ENCODE results near the gene CST6.
A peak's percentile ranks its signal among the peaks of the same experiment; 100 is the strongest.

CST6 gene

DNA sequence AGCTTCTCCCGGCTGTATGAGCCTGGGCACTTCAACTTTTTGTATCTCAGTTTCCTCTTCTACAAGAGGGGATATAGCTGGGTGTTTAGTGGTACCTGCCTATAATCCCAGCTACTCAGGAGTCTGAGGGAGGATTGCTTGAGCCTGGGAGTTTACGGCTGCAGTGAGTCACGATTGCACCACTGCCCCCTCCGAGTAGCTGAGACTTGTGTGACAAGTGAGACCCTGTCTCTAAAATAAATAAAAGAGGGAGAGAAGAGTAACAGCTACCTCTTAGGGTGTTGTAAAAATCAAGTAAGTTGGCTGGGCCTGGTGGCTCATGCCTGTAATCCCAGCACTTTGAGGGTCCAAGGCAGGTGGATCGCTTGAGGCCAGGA lies 24.5 kb downstream of the CST6 start:
- in situ Hi-C loops (cut with MboI; ENCODE audit: low pct_unique_long_range_greater_than_20kb, low sequenced_read_pairs, unreplicated experiment), result no loop called here
- TF ChIP-seq, protein P1, sequence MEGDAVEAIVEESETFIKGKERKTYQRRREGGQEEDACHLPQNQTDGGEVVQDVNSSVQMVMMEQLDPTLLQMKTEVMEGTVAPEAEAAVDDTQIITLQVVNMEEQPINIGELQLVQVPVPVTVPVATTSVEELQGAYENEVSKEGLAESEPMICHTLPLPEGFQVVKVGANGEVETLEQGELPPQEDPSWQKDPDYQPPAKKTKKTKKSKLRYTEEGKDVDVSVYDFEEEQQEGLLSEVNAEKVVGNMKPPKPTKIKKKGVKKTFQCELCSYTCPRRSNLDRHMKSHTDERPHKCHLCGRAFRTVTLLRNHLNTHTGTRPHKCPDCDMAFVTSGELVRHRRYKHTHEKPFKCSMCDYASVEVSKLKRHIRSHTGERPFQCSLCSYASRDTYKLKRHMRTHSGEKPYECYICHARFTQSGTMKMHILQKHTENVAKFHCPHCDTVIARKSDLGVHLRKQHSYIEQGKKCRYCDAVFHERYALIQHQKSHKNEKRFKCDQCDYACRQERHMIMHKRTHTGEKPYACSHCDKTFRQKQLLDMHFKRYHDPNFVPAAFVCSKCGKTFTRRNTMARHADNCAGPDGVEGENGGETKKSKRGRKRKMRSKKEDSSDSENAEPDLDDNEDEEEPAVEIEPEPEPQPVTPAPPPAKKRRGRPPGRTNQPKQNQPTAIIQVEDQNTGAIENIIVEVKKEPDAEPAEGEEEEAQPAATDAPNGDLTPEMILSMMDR (IDR thresholded peaks at IDR 0.05; ENCODE audit: extremely low read depth, insufficient read depth, missing control alignments), result no peak

DNA sequence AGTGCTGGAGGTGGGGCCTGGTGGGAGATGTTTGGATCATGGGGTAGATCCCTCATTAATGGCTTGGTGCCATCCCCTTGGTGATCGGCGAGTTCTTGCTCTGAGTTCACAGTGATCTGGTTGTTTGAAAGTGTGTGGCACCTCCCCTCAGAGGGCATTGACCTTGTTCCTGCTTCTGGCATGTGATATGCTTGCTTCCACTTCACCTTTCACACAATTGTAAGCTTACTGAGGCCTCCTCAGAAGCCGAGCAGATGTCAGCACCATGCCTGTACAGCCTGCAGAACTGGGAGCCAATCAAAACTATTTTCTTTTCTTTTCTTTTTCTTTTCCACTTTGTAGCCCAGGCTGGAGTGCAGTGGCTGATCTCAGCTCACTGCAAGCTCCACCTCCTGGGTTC lies 25.5 kb downstream of the CST6 start:
- no peak for DNase-seq (ENCODE audit: low spot score)
- in situ Hi-C loops (cut with MboI; ENCODE audit: low pct_unique_long_range_greater_than_20kb, low sequenced_read_pairs, unreplicated experiment), result no loop called here
- TF ChIP-seq, protein P1 (IDR thresholded peaks at IDR 0.05; ENCODE audit: extremely low read depth, insufficient read depth, missing control alignments), result no peak

More for the DNA sequence above, 24.5 kb downstream of the CST6 start:
- no peak for DNase-seq (ENCODE audit: low spot score)

DNA sequence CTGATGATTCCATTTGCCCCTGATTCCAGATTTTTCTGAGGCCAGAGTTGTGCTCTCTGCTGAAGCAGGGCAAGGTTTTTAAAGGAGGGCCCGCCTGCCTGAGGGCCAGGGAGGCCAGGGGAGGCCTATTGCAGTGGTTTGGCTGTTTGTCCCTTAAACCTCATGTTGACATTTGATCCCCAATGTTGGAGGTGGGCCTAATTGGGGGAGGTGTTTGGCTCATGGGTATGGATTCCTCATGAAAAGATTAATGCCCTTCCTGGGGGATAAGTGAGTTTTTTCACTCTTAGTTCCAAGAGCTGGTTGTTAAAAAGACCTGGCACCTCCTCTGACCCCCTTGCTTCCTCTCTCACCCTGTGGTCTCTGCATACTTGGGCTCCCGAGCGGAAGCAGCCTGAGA lies 28.0 kb downstream of the CST6 start:
- in situ Hi-C loops (cut with MboI; ENCODE audit: low pct_unique_long_range_greater_than_20kb, low sequenced_read_pairs, unreplicated experiment), result no loop called here
- no peak for DNase-seq (ENCODE audit: low spot score)
- TF ChIP-seq, protein P1 (IDR thresholded peaks at IDR 0.05; ENCODE audit: extremely low read depth, insufficient read depth, missing control alignments), result no peak

DNA sequence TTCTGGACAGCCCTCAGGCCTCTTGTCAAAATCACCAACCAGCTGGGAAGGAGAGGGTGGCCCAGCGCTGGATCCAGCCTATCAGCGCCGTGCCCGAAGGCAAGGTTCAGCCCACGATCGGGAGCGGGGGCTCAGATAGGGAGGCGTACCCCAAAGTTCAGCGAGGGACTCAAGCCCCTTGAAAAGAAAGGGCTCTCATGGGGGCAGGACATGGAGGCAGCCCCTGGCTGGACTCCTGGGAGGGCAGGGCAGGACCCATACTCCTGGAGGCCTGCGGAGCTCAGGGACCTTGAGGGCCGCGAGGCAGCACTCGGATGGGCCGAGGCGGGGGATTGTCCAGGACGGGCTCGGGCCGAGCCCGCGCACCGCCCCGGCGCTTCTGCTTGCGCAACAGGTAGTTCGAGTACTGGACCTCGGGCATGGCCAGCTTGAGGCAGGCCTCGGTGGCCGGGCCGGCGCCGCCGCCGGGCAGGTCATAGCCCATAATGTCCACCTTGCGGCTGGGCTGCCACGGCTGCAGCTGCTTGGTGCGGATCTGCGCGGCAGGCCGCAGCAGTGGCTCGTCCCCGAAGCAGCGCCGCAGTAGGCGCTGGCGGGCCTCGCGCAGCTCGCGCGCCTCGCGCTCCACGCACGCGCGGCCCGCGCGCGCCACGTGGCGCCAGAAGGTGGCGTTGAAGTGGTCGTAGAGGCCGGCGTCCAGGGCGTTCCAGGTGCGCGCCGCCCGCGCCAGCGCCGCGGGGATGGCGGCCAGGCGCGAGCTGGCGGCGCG lies 30.6 kb downstream of the CST6 start:
- in situ Hi-C loops (cut with MboI; ENCODE audit: low pct_unique_long_range_greater_than_20kb, low sequenced_read_pairs, unreplicated experiment), result no loop called here
- DNase-seq (ENCODE audit: low spot score), result peak; percentile 4
- TF ChIP-seq, protein P1 (IDR thresholded peaks at IDR 0.05; ENCODE audit: extremely low read depth, insufficient read depth, missing control alignments), result no peak

DNA sequence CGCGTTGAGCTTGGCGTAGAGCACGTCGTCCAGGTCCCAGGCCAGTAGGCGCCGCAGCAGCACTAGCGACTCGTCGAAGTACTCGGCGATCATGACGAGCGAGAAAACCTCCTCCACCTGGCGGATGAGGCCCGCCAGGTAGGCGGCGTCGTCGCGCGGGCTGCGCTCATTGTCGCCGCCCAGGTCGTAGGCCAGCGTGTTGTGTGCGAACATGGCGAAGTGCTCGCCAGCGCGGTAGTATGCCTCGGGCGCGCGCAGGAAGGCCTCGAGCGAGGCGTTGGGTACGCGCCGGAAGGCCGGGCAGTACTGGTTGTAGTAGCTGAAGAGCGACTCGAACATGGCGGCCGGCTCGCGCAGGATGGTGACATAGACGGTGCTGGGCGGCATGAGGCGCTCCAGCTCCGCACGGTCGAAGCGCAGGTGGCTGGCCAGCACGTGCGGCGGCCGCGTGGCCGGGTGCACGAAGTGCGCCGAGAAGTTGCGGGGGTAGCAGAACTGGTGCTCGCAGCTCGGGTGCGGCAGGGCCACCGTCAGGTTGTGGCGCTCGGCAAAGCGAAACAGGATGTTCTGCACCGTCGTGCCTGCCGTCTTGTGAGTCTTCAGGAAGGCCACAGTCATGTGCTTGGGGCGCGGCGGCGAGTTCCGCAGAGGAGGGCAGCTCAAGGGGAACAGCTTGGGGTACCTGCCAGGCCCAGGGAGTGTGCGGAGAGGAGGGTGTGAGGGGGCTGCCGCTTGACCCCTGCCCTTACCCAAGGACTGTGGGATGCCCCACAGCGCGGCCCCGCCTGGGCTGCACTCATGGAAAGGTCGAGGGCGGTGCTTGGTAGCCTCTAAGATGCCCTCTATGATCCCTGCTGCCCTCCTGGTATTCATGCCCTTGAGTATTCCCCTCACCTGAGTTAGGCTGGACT lies 31.4 kb downstream of the CST6 start:
- DNase-seq (ENCODE audit: low spot score), result peak; percentile 23
- TF ChIP-seq, protein P1 (IDR thresholded peaks at IDR 0.05; ENCODE audit: extremely low read depth, insufficient read depth, missing control alignments), result no peak

DNA sequence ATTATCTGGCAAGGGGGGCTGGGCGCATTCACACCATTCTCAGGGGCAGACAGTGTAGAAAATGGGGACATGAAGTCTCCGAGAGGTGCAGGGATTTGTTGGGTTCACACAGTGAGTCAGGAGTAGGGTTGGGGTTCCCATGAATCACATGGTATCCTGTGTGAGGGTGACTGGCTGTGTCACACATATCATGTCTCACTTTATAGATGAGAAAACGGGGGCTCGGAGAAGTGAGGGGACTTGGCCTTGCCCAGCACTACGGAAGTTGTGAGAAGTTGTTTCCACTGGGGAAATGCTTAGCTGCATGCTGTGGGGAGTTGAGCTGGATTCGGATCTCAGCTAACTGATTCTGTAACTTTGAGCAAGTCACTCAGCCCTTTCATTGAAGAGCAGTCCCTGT lies 32.9 kb downstream of the CST6 start:
- TF ChIP-seq, protein P1 (IDR thresholded peaks at IDR 0.05; ENCODE audit: extremely low read depth, insufficient read depth, missing control alignments), result no peak
- in situ Hi-C loops (cut with MboI; ENCODE audit: low pct_unique_long_range_greater_than_20kb, low sequenced_read_pairs, unreplicated experiment), result no loop called here
- no peak for DNase-seq (ENCODE audit: low spot score)

More for the DNA sequence above, 31.4 kb downstream of the CST6 start:
- in situ Hi-C loops (cut with MboI; ENCODE audit: low pct_unique_long_range_greater_than_20kb, low sequenced_read_pairs, unreplicated experiment), result no loop called here
